Epithelial cell of proximal tubule (primary cell): ENCODE data around the gene MAB21L4. TPM values are rescaled to one million over a fixed set of nuclear protein-coding genes. Genes with fewer than 3 reads are reported as not detected.

Source experiments
- DNase-seq: peaks from one replicate; pipeline ENCODE4 v3.0.0-alpha.2; 2011; ENCODE audit warnings: low read depth
- H3K4me3 ChIP-seq: 2 replicates; pipeline ENCODE4 v1.5.1; 2011; ENCODE audit warnings: low read depth, mild to moderate bottlenecking, low read length
- total RNA-seq: library from RNA; depleted of rRNA; stranded (reverse); fragments of >200 nt; gene quantifications from 2 replicates; pipeline ENCODE4 v1.2.3, GENCODE V29; 2015
- TF ChIP-seq, protein P1 (sequence below): conservative IDR thresholded peaks from 2 replicates; pipeline ENCODE4 v1.5.1; 2012; ENCODE audit warnings: low read depth, mild to moderate bottlenecking, low read length

MAB21L4 gene
- total RNA-seq, 1 donor from 2014 or later = 0.81 TPM

DNA sequence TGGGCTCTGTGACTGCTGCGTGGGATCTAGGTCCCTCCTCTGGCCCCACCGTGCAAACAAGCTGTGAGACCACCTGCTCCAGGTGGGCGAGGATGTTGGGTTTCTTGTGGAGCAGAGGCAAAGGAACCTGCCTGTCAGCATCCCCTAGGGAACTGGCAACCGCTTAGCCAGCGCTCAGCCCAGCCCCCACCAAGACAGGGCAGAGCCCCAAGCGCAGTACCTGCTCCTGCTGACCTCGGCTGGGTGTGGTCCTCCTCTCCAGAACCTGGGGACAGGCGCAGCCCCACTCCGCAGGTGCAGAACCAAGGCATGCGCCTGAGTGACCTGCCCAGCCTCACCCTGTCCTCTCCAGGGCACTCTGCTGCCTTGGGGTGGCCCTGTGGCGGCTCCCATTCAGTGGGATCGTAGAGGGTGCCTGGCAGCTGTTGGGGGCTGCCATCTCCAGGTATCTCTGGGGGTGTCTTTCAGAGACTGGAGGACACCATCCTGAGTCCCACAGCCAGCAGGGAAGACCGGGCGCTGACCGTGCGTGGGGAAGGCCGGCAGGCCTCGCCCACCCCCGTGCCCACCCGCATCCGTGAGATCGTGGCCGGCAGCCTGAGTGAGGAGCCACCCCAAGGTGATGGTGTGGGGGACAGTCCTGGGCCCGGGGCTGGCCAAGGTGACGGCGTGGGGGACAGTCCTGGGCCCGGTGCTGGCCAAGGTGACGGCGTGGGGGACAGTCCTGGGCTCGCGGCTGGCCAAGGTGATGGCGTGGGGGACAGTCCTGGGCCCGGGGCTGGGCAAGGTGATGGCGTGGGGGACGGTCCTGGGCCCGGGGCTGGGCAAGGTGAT lies 22.5 kb upstream of the MAB21L4 start:
- H3K4me3 ChIP-seq = no peak overlapping the region
- TF ChIP-seq, protein P1, sequence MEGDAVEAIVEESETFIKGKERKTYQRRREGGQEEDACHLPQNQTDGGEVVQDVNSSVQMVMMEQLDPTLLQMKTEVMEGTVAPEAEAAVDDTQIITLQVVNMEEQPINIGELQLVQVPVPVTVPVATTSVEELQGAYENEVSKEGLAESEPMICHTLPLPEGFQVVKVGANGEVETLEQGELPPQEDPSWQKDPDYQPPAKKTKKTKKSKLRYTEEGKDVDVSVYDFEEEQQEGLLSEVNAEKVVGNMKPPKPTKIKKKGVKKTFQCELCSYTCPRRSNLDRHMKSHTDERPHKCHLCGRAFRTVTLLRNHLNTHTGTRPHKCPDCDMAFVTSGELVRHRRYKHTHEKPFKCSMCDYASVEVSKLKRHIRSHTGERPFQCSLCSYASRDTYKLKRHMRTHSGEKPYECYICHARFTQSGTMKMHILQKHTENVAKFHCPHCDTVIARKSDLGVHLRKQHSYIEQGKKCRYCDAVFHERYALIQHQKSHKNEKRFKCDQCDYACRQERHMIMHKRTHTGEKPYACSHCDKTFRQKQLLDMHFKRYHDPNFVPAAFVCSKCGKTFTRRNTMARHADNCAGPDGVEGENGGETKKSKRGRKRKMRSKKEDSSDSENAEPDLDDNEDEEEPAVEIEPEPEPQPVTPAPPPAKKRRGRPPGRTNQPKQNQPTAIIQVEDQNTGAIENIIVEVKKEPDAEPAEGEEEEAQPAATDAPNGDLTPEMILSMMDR = no peak
- no peak for DNase-seq

DNA sequence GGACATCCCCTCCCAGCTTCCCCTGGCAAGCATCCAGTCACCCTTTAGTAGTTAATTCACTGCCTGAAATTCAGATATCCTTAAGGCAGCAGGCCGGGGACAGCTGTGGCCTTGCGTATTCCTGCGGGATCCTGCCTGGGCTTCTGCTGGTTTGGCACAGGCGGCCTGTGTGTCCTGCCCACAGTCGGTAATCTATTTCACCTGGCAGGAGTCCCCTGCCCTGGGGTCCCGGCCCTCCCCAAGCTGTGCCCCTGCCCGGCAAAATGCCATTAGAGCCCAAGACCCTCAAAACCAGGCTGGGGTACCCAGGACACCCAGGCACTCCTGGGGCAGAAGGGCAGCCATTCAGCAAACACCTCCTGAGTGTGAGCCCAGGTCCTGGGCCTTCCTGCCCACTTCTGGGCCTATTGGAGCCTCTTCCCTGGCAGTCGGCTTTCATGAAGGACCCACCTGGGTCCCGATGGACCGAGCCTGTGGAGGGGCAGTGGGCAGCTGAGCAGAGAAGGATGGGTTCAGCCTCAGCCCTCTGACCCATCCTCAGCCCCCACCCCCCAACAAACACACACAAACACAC lies 21.8 kb upstream of the MAB21L4 start:
- no peak for DNase-seq
- H3K4me3 ChIP-seq = no peak overlapping the region
- TF ChIP-seq, protein P1 = no peak

DNA sequence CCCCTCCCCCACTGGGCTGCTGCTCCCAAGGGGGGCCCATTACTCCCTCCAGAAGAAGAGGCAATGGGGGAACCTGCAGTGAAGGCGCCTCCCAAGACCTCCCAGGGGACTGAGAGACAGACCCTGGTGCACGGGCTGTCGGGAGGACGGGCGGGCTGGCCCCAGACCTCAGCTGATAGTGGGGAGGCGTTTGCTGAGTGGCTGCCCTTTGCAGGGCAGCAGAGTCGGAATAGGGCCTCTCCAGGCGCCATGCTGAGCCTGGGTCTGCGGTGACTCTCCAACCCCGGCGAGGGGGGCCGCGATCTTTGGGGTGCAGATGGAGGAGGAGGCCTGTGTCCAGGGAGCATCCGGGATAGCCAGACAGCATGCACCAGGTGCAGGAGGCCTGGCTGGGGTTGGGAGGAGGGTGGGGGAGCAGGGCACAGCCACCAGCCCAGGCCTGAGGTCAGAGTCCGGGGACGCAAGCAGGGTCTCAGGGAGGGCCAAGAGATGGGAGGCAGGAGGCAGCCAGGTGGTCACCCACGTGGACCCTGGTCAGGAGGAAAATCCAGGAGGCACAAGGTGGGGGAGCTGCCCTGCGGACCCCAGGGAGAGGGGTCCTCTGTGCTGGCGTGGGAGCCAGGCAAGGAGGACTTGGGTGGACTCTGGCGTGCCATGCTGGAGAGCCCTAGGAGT lies 21.2 kb upstream of the MAB21L4 start:
- no peak for DNase-seq
- TF ChIP-seq, protein P1 = no peak
- no peak overlapping the region for H3K4me3 ChIP-seq

DNA sequence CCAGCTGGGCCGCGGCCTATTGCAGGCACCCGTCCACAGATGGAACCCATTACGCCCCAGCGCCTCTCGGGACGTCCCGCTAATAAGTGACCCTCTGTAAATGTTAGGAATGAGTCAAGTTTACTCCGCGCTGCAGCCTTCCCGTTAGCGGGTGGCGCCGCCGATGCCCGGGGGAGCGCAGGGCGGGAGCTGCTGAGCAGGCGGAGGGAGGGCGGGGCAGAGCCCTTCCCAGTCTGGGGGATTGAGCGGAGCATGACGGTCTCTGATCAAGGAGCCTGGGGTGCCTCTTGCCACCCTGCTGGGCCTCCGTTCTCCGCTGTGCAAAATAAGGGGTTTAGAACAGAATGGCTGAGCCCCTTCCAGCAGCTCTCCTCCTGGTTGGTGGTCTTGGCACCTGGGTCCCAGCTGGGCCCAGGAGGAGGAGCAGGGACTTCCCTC lies 20.6 kb upstream of the MAB21L4 start:
- DNase-seq = no peak
- no peak overlapping the region for H3K4me3 ChIP-seq
- TF ChIP-seq, protein P1 = no peak

DNA sequence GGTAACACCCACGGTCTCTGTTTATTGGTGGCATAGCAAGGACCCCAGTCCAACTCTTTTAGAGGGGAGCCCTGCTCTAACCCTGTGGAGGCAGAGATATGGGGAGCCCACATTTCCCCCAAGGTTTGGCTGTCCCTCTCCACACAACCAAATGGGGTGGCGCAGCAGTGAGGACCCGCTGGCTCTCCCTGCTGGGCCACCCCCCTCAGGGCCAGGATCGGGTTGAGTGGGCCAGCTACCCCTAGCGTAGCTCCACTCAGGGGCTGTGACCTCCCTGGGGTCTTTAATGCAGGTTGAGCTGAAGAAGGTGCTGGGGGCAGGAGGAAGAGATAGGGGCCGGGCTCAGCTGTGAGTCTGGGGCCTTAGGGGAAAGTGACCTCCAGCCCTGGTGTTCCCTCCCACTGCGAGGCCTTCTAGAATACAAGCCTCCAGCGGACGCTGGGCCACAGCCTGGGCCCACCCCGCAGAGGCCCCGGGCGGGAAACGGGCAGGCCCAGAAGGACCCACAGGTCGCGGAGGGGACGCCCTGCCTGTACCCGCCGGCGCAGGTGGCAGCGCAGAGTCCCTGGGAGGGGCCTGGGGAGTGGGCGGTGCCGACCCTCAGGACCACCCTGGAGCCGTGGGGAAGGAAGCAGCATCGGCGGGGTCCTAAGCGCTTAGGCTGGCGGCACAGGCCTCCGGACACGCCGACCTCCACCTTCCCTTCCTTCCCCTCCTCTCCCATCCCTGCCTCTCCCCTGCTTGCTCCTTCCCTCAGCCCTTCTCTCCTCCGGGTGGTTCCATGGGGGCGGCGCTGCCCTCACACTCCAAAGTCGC lies 19.8 kb upstream of the MAB21L4 start:
- TF ChIP-seq, protein P1 = no peak
- no peak for DNase-seq
- H3K4me3 ChIP-seq = no peak overlapping the region

GRCh38 chr2:240914645-240915525 lies 18.9 kb upstream of the MAB21L4 start:
- TF ChIP-seq, protein P1 = no peak
- DNase-seq = no peak
- H3K4me3 ChIP-seq = no peak overlapping the region
